ENCODE results near the gene SUPT20H. TPM values are rescaled to one million over a fixed set of nuclear protein-coding genes. Genes with fewer than 3 reads are reported as not detected.

The SUPT20H gene
- total RNA-seq, 1 donor from 2014 or later: 115 TPM

- Mint-ChIP-seq H3K4me1 (ENCODE audit: low read depth, unreplicated experiment) (no peaks in the 10 kb centered on the region), H3K27ac (ENCODE audit: unreplicated experiment) (no peak overlapping the region), H3K9me3 (ENCODE audit: unreplicated experiment) (no peaks in the 10 kb centered on the region), H3K36me3 (ENCODE audit: unreplicated experiment) (no peaks in the 10 kb centered on the region), H3K4me3 (ENCODE audit: unreplicated experiment) (no peak overlapping the region), H3K27me3 (ENCODE audit: unreplicated experiment) (no peaks in the 10 kb centered on the region)
- no peak for TF ChIP-seq CTCF (IDR thresholded peaks at IDR 0.05; ENCODE audit: partially characterized antibody, unreplicated experiment)
- DNase-seq: no peak
Observed at GRCh38 chr13:37097076-37097475, 37.6 kb upstream of the SUPT20H start.

DNA sequence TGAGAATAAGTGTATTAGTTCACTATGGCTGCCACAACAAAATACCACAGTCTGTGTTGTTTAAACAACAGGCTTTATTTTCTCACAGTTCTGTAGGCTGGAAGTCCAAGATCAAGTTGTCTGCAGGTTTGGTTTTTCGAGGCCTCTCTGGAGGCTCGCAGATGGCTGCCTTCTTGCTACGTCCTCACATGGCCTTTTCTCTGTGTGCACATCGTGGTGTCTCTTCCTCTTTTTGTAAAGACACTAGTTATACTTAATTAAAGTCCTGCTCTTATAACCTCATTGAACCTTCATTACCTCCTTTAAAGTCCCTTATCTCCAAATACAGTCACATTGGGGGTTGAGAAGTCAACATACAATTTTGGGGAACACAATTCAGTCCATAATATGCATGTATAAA is 35.4 kb upstream of the SUPT20H start:
- H3K27me3 Mint-ChIP-seq (ENCODE audit: unreplicated experiment): no peaks in the 10 kb centered on the region
- no peaks in the 10 kb centered on the region for H3K9me3 Mint-ChIP-seq (ENCODE audit: unreplicated experiment)
- H3K4me3 Mint-ChIP-seq (ENCODE audit: unreplicated experiment): no peak overlapping the region

DNA sequence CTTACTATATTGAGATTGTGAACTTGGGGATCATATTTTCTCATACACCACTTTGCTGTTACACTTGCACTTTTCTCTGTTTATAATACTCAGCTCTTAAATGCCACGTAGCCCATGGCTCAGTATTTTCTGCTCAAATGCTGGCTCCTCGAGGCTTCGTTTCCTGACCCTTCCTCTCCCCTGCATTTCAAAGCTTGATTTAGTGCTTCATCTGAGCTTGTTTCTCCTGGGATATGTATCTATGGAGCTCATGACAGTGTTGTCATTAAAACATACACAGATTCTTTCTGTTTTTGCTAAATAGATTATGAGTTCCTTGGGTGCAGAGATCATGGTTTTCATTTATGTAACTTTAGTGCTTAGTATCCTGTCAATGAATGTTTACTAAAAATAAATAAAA is 34.6 kb upstream of the SUPT20H start:
- H3K27me3 Mint-ChIP-seq (ENCODE audit: unreplicated experiment): no peaks in the 10 kb centered on the region
- no peak overlapping the region for H3K4me3 Mint-ChIP-seq (ENCODE audit: unreplicated experiment)
- H3K4me1 Mint-ChIP-seq (ENCODE audit: low read depth, unreplicated experiment): no peaks in the 10 kb centered on the region
- no peak overlapping the region for H3K27ac Mint-ChIP-seq (ENCODE audit: unreplicated experiment)
- no peak for TF ChIP-seq CTCF (IDR thresholded peaks at IDR 0.05; ENCODE audit: partially characterized antibody, unreplicated experiment)
- H3K9me3 Mint-ChIP-seq (ENCODE audit: unreplicated experiment): no peaks in the 10 kb centered on the region
- H3K36me3 Mint-ChIP-seq (ENCODE audit: unreplicated experiment): no peaks in the 10 kb centered on the region
- DNase-seq: no peak

More for the DNA sequence above, 35.4 kb upstream of the SUPT20H start:
- no peaks in the 10 kb centered on the region for H3K36me3 Mint-ChIP-seq (ENCODE audit: unreplicated experiment)
- no peak for TF ChIP-seq CTCF (IDR thresholded peaks at IDR 0.05; ENCODE audit: partially characterized antibody, unreplicated experiment)
- no peaks in the 10 kb centered on the region for H3K4me1 Mint-ChIP-seq (ENCODE audit: low read depth, unreplicated experiment)
- H3K27ac Mint-ChIP-seq (ENCODE audit: unreplicated experiment): no peak overlapping the region
- DNase-seq: no peak

DNA sequence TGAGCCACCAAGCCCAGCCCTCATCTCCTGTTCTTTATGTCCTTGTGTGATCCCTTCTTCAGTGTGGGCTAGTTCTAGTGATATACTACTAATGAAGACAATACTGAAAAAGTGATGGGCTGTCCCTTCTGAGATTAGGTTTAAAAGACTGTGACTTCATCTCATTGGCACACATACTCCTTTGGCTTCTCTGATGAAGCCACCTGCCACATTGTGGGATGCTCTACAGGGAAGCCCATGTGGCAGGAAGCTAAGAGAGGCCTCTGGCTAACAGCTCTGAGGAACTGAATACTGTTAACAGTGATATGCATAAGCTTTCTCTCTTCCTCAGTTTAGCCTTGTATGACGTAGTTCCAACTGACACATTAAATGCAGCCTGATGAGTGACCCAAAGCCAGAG is 32.3 kb upstream of the SUPT20H start:
- no peaks in the 10 kb centered on the region for H3K27me3 Mint-ChIP-seq (ENCODE audit: unreplicated experiment)
- no peak overlapping the region for H3K4me3 Mint-ChIP-seq (ENCODE audit: unreplicated experiment)

DNA sequence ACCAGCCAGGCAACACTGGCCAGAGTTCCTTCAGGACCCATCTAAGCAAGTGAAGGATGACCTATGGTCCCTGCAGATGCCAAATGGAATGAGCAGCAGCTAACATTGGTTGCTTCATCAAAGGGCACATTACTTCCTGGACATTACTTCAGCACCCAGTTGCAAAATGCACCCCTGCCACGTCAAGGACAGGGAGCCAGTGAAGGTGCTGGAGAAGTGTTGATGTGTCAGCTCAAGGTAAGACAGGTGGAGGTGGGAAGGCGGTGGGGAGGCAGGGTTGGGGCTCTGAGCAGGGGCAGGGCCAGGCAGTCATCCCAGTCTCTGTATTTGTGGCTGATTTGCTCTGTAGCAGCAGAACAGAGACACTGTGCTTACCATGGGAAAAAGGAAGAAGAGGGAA is 31.4 kb upstream of the SUPT20H start:
- H3K4me3 Mint-ChIP-seq (ENCODE audit: unreplicated experiment): no peak overlapping the region
- H3K27ac Mint-ChIP-seq (ENCODE audit: unreplicated experiment): no peak overlapping the region
- DNase-seq: no peak
- no peak for TF ChIP-seq CTCF (IDR thresholded peaks at IDR 0.05; ENCODE audit: partially characterized antibody, unreplicated experiment)
- no peaks in the 10 kb centered on the region for H3K36me3 Mint-ChIP-seq (ENCODE audit: unreplicated experiment)
- no peaks in the 10 kb centered on the region for H3K9me3 Mint-ChIP-seq (ENCODE audit: unreplicated experiment)
- no peaks in the 10 kb centered on the region for H3K27me3 Mint-ChIP-seq (ENCODE audit: unreplicated experiment)
- H3K4me1 Mint-ChIP-seq (ENCODE audit: low read depth, unreplicated experiment): no peaks in the 10 kb centered on the region

More for the DNA sequence above, 32.3 kb upstream of the SUPT20H start:
- no peaks in the 10 kb centered on the region for H3K9me3 Mint-ChIP-seq (ENCODE audit: unreplicated experiment)
- H3K27ac Mint-ChIP-seq (ENCODE audit: unreplicated experiment): no peak overlapping the region
- no peak for DNase-seq
- H3K4me1 Mint-ChIP-seq (ENCODE audit: low read depth, unreplicated experiment): no peaks in the 10 kb centered on the region
- no peaks in the 10 kb centered on the region for H3K36me3 Mint-ChIP-seq (ENCODE audit: unreplicated experiment)
- TF ChIP-seq CTCF (IDR thresholded peaks at IDR 0.05; ENCODE audit: partially characterized antibody, unreplicated experiment): no peak

Measured in glutamatergic neuron (in vitro differentiated cells).